GM18907 (cell line): ENCODE measurements around the gene CXCL6.

Source experiments
- ATAC-seq: cut with Tn5 transposase; IDR thresholded peaks from one replicate; pipeline ENCODE4 v1.9.1; 2021; ENCODE audit warnings: mild to moderate bottlenecking, moderate library complexity; ENCODE audit not compliant: unreplicated experiment

Gene CXCL6

GRCh38 chr4:73865431-73866096 is 29.1 kb downstream of the CXCL6 start:
- no peak for ATAC-seq

GRCh38 chr4:73866246-73866645 is 29.8 kb downstream of the CXCL6 start:
- ATAC-seq = no peak

- no peak for ATAC-seq
These were observed 31.3 kb downstream of the CXCL6 start for GRCh38 chr4:73867783-73868182.

- ATAC-seq = no peak
These were observed 32.0 kb downstream of the CXCL6 start for GRCh38 chr4:73868206-73869129.

- ATAC-seq = no peak
These were observed 32.9 kb downstream of the CXCL6 start, which contains the start of gene CXCL1 for GRCh38 chr4:73869130-73870055. Gene CXCL1, plus strand, starts transcription at chr4:73869393. Its CDS starts 78 bp downstream, at chr4:73869471.

- ATAC-seq = no peak
These were observed 33.8 kb downstream of the CXCL6 start for GRCh38 chr4:73870260-73870659.

GRCh38 chr4:73870768-73871167 is 34.3 kb downstream of the CXCL6 start:
- no peak for ATAC-seq

GRCh38 chr4:73871511-73872310 is 35.2 kb downstream of the CXCL6 start:
- ATAC-seq = no peak

- no peak for ATAC-seq
These were observed 36.0 kb downstream of the CXCL6 start for GRCh38 chr4:73872316-73873108.

GRCh38 chr4:73874386-73874785 is 37.9 kb downstream of the CXCL6 start:
- ATAC-seq = no peak

- no peak for ATAC-seq
These were observed 38.9 kb downstream of the CXCL6 start for GRCh38 chr4:73875401-73875800.

- no peak for ATAC-seq
These were observed 46.8 kb downstream of the CXCL6 start for GRCh38 chr4:73883306-73883705.

- no peak for ATAC-seq
These were observed 49.2 kb downstream of the CXCL6 start for GRCh38 chr4:73885574-73886267.
